Anterior cingulate cortex (tissue), 58 donors: ENCODE data around the gene AP1AR.
"Not testable (repeated sequence)": the region's sequence is repeated elsewhere in the genome, so short reads cannot be mapped to it uniquely, and the experiment has no call there.

Experiments
- DNase-seq, 58 donors: peaks; one replicate each; lab custom pipeline; 2025; lab: John Stamatoyannopoulos, UW

The AP1AR gene

DNA sequence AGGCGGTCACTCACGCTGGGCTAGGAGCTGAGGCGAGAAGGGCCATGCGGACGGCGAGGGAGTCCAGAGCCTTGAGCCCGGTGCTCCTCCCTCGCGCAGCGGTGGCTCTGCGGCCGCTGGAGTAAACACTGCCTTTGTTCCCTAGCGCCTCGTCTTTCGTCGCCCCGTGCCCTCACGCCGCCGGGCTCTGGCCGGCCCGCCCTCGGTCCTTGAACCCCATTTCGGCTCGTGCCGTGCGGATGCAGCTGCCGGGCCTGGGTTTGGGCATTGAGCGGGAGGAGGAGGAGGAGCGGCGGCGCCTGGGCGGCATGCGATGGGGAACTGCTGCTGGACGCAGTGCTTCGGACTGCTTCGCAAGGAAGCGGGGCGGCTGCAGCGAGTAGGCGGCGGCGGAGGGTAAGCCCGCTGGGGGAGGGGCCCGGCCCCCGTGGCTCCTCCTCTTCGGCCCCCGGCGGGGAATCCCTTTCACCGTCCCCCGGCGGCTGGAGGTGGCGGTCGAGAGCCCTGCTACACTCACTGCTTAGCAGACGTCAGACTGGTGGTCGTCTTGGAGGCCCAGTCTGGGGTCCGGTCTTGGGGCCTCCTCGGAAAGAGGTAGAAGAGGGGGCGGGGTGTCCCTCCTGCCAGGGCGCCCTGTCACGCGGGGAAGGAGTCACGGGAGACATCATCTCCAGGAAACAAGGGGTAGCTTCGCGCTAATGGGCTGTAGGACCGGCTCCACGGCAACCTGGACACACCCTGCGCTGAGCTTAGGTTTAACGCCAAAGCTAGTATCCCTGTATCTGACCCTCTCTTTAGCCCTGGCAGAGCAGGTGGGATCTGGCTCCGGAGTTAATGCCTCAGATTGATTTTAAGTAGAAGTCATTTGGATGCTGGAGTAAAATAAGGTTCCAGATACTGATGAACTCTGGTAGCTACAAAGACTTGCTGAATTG is at the start of gene AP1AR:
AP1AR (plus strand) TSS at position 9 of the 935 bp plus-strand sequence; CDS start at position 314, 305 bp downstream.
- DNase-seq: peak in 57 of 58 donors; percentile 33 to 87 (median 74)

GRCh38 chr4:112182604-112183003 is 49.0 kb upstream of the AP1AR start:
- DNase-seq: peak in 5 of 58 donors; percentile 3 to 40 (median 11)

- DNase-seq: no peak
Observed at GRCh38 chr4:112183252-112183651, 48.3 kb upstream of the AP1AR start.

- DNase-seq: no peak
Observed at GRCh38 chr4:112184438-112184837, 47.1 kb upstream of the AP1AR start.

GRCh38 chr4:112185334-112185733 is 46.3 kb upstream of the AP1AR start:
- DNase-seq: no peak

DNA sequence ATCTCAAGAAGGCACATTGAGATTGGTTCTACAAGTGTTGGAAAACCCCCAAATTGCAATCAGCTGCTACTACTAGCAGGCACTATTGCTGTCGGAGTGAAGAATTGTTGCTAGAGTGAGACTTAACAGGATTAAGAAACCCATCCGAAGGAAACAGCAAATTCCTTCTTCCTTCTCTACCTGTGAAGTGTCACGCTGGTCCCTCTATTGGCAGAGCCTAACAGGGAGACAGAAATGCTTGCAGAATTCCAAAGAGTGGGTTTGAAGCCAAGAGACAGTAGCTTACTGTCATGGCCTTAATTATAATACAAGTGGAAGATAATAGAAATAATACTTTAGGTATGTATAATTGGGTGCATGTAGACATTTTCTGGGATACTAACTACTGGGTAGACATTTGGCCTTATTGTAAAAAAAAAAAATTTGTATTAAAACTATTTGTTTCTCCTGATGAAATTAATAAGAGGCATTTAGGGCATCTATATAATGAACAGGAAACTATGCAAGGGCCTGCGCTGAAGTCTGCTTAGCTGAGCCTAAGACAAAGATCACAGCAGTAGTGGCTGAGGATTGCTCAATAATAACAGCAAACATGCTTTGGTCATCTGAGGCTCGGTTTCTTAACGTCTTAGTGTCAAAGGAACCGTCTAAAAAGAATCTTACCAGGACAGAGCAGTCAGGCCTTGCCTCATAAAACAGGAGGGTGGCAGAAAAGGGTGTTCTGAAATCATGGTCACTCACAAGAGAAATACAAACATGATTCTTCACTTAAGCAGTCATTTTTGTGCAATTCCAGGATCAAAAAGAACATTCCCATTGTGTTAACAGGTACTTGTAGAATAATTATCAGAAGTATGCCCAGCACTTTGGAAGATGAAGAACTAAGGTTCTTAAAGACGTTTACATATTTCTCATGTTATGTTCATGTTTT is 45.6 kb upstream of the AP1AR start:
- no peak for DNase-seq

GRCh38 chr4:112189754-112190153 is 41.8 kb upstream of the AP1AR start:
- DNase-seq: peak in 1 of 58 donors; percentile 7

GRCh38 chr4:112190684-112191083 is 40.9 kb upstream of the AP1AR start:
- no peak for DNase-seq

DNA sequence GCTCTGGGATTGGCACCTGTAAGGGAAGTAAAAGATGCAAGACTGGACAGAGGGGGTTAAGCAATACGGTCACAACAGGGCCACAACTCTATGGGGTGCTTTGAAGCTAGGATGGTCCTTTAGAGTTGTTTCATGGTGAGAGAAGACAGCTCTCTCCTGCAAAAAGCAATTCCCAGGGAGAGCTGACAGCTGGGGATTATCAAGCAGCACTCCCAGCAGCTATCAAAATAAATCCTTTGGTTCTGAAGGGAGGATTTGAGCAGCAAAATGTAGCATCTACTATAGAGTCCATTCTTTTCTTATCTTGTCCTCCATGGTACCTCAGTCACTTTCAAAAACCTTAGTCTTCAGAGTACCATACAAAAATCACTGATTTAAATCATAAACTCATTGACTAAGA is 35.1 kb upstream of the AP1AR start:
- DNase-seq: no peak

DNA sequence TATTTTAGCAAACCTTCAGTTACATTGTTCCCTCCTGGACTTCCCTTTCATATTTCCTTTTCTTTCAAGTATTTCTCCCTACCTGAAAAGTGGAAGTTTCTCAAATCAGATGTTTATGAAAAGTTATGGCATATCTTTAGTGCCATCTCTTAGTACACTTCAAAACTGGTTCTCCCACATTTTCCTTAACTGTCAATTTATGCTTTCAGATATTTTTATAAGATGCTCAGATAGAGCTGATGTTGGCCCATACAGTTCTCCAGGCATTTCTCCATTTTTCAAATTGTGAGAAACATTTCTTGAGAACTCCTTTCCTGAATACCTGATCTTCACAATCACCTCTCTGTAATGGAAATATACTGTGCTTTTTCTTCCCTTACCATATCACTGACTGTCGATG is 32.5 kb upstream of the AP1AR start:
- DNase-seq: no peak

DNA sequence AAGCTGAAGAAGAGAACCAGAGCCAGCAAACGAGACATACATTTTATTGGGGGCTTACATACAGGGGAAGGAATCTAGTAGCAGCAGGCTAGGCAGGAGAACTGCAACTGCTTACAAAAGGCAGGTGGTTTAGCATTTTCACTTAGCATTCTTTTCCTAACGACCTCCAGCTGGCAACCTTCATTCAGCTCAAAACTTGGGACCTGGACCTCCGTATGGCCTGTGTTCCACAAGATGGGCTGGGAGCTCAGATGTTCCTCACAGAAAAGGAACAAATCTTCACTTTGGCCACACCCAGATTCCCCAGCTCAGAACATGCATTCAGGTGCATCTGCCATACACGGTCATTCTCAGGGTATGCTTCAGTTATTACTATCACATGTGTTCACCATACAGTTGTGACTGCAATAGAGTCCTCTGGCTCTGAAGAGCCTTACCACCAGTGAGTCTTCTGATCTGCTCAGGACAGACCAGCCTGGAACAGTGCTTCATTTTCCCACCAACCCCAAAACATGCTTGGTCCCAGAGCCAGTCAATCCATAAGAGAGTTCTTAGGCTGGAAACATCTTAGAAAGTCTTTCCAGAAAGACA is 29.6 kb upstream of the AP1AR start:
- DNase-seq: no peak

GRCh38 chr4:112203593-112203992 is 28.0 kb upstream of the AP1AR start:
- DNase-seq: no peak

GRCh38 chr4:112206431-112206830 is 25.2 kb upstream of the AP1AR start:
- no peak for DNase-seq

DNA sequence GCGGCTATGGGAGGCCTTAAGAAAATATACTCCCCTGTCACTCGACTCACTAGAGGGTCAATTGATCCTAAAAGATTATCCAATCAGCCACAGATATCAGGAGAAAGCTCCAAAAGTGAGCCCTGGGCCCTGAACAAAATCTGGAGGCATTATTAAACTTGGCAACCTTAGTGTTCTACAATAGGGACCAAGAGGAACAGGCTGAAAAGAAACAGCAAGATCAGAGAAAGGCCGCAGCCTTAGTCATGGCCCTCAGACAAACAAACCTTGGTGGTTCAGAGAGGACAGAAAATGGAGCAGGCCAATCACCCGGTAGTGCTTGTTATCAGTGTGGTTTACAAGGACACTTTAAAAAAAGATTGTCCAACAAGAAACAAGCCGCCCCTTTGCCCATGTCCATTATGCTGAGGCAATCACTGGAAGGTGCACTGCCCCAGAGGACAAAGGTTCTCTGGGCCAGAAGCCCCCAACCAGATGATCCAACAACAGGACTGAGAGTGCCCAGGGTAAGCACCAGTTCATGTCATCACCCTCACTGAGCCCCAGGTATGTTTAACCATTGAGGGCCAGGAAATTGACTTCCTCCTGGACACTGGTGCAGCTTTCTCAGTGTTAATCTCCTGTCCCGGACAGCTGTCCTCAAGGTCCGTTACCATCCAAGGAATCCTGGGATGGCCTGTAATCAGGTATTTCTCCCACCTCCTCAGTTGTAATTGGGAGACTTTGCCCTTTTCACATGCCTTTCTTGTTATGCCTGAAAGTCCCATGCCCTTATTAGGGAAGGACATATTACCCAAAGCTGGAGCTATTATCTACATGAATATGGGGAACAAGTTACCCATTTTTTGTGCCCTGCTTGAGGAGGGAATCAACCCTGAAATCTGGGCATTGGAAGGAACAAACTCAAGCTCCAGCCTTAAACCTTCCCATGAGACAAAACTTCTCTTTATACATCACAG is 23.2 kb upstream of the AP1AR start:
- DNase-seq: not testable (repeated sequence)

GRCh38 chr4:112210777-112211176 is 20.8 kb upstream of the AP1AR start:
- DNase-seq: no peak

DNA sequence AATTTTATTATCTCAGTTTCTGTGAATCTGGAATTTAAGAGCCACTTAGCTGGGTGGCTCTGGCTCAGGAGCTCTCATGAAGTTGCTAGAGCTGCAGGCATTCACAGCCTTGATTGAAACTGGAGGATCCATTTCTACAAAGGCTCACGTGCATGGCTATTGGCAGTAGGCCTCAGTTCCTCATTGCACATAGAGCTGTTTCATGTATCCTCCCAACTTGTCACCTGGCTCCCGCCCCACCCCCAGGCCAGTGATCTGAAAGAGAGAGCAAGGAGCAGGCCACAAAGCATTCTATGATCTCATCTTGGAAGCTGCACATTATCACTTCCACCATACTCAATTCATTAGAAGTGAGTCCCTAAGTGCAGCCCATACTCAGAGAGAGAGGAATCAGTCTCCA is 18.5 kb upstream of the AP1AR start:
- DNase-seq: peak in 1 of 58 donors; percentile 15

GRCh38 chr4:112213856-112214255 is 17.7 kb upstream of the AP1AR start:
- DNase-seq: no peak

DNA sequence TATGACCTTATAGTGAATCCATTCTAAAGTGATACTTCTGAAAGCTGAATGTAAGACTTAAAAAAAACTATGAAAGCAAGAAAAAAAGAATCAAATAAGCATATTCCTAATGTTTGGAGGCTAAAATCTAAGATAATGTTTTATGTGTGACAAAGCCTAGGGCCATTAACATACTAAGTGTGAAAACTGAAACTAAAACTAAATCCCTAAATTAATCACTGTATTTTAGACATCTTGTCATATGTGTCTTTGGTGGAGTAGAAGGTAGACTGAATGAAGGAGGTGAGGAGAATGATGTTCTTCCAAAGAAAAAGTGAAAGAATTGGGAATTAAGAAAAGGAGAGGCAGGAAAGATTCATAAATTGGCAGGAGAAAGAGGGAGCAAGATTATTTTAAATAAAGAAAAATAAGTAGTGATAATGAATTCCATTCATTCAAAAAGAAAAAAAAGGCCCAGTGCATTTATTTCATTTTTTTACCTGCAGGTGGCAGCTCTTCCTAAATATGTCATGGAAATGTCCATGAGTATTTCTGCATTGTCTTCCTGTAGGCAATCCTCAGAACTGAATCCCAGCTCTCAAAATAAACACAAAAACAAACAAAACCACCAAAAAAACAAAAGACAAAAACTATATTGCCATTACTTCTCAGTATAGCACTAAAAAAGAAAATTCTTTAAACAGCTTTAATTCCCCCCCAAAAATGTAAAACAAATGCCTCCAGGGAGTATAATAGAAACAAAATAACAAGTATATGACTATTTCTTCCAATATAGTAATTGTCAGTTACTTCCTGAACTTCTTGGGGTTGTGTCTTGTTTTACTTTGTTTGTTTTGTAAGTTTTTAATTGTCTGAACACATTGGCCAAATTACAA is 17.0 kb upstream of the AP1AR start:
- no peak for DNase-seq
